ENCODE results near the gene CWC15. TPM values are rescaled to one million over a fixed set of nuclear protein-coding genes. Genes with fewer than 3 reads are reported as not detected.

Gene CWC15
- total and polyA plus RNA-seq, 2 of the 13 experiments (the other 11 are each of a cell fraction or from before 2014, with no cell fraction given), result 27.6 to 61.2 TPM

DNA sequence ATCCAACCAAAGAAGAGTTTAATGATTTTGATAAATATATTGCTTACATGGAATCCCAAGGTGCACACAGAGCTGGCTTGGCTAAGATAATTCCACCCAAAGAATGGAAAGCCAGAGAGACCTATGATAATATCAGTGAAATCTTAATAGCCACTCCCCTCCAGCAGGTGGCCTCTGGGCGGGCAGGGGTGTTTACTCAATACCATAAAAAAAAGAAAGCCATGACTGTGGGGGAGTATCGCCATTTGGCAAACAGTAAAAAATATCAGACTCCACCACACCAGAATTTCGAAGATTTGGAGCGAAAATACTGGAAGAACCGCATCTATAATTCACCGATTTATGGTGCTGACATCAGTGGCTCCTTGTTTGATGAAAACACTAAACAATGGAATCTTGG, 24.1 kb upstream of the CWC15 start (continued):
- TF ChIP-seq DMAP1 (CRISPR knock-in tag; IDR thresholded peaks at IDR 0.05) (no peak), MAFK (conservative IDR thresholded peaks at IDR 0.05 in 1 of 2, IDR thresholded peaks at IDR 0.05 in 1 of 2; ENCODE audit: low read length in 2 of 2) (no peak), FOXK2 (IDR thresholded peaks at IDR 0.05) (no peak), FOSL2 (CRISPR knock-in tag; IDR thresholded peaks at IDR 0.05) (no peak)
- TF ChIP-seq, protein P1, sequence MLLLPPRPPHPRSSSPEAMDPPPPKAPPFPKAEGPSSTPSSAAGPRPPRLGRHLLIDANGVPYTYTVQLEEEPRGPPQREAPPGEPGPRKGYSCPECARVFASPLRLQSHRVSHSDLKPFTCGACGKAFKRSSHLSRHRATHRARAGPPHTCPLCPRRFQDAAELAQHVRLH (CRISPR knock-in tag; IDR thresholded peaks at IDR 0.05; ENCODE audit: borderline replicate concordance, low read depth), result no peak

GRCh38 chr11:94993400-94993943, 20.1 kb upstream of the CWC15 start:
- TF ChIP-seq REST (IDR thresholded peaks at IDR 0.05; ENCODE audit: borderline replicate concordance in 1 of 2, low read depth in 1 of 2, low read length in 2 of 2) (no peak), MAFF (IDR thresholded peaks at IDR 0.05; ENCODE audit: low read depth, low read length) (peak; percentile 51; the same call in 1 of the 2 replicates), TAF15 (IDR thresholded peaks at IDR 0.05; ENCODE audit: low read depth, low read length, poor library complexity, severe bottlenecking) (no peak), MAFK (conservative IDR thresholded peaks at IDR 0.05 in 1 of 2, IDR thresholded peaks at IDR 0.05 in 1 of 2; ENCODE audit: low read length in 2 of 2) (peak; percentile 44 to 83; a peak in 3 of 4 replicates)
- POLR2A ChIA-PET, result no interaction called here
- in situ Hi-C loops (cut with HindIII; ENCODE audit: extremely low pct_ligation_motif_present, low pct_unique_long_range_greater_than_20kb) (no loop called here), intact Hi-C loops (cut with micrococcal nuclease; ENCODE audit: unreplicated experiment) (no loop called here)
- Histone ChIP-seq H2AFZ (ENCODE audit: low read length) (no peak overlapping the region), H3K4me1 (ENCODE audit: insufficient read depth, low read length) (no peaks in the 10 kb centered on the region), H3K36me3 (replicated peaks in 1 of 2; ENCODE audit: control insufficient read depth in 1 of 2, insufficient read depth in 2 of 2, low read length in 2 of 2) (no peaks in the 10 kb centered on the region), H3K9me3 (ENCODE audit: low read length) (no peaks in the 10 kb centered on the region), H3K27me3 (ENCODE audit: control insufficient read depth in 1 of 2, insufficient read depth in 2 of 2, low read length in 2 of 2) (no peaks in the 10 kb centered on the region), H3K79me2 (ENCODE audit: insufficient read depth, low read length) (no peaks in the 10 kb centered on the region), H3K9ac (ENCODE audit: insufficient read depth, low read depth, low read length) (no peak overlapping the region), H3K4me2 (ENCODE audit: low read depth, low read length) (no peak overlapping the region), H3K27ac (ENCODE audit: extremely low read length, insufficient read depth, low read length) (no peak overlapping the region), H4K20me1 (ENCODE audit: insufficient read depth, low read length) (no peaks in the 10 kb centered on the region), H3K4me3 (replicated peaks in 1 of 3; ENCODE audit: insufficient read depth in 1 of 3, low read depth in 2 of 3, low read length in 3 of 3) (no peak overlapping the region)
- DNase-seq (ENCODE audit: low spot score) (no peak), ATAC-seq (no peak), FAIRE-seq (no peak)
- no TSS peak for BruUV-seq (replicated peaks)
- 84% methylated on average over 2 of the region's 2 CpGs for WGBS (ENCODE audit: low lambda C conversion rate)
- CTCF ChIA-PET (ENCODE audit: low intra/inter-chr PET ratio, low total read pairs), result no interaction called here
